ENCODE results near the gene B3GNT3. TPM values are rescaled to one million over a fixed set of nuclear protein-coding genes. Genes with fewer than 3 reads are reported as not detected.

The B3GNT3 gene
- total and polyA plus RNA-seq, 2 of the 13 experiments (the other 11 are each of a cell fraction or from before 2014, with no cell fraction given) = 0.86 to 4.0 TPM

DNA sequence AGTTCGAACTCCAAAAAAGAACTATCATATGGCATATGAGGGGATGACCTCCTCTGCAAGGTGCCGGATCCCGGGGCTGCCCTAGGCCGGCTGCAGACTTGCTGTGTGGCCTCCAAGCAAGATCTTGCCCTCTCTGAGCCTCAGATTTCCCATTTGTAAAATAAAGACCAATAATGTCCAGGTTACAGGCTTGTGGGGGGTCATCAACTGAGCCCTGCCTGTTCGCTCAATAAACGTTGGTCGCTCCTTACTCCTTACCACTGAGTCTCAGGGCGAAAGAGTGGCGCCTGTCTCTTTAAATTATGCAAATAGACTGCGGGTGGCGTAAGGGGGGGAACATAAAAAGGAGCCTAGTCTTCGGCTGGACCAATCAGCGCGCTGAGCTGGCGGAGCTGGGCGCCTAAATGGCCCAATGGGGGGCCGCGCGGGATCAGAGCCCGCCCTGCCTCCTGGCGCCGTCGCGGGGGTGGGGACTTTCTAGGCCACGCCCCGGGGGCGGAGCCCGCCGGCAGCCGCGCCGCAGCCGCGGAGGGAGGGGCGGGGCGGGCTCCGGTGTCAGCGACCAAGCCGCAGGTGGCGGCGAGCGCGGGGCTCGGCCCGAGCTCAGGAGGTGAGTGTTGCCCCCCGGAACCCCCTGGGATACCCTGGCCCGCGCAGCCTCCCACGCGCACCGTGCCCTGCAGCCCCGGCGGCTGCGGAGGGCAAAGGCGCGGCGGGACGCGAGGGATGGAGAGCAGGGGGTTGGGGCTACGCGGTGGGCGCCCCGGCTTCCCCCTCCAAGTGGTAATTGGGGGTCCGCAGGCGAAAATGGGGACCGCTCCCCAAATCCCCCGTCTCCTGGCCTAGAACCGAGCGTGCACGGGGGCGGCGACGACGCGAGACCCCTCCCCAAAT lies 47.5 kb upstream of the B3GNT3 start (continued):
- TF ChIP-seq PATZ1 (CRISPR knock-in tag; IDR thresholded peaks at IDR 0.05) (peak; percentile 72), ELK4 (CRISPR knock-in tag; IDR thresholded peaks at IDR 0.05; ENCODE audit: borderline replicate concordance) (no peak)

GRCh38 chr19:17748884-17749638 lies 45.9 kb upstream of the B3GNT3 start:
- POLR2A ChIA-PET = no interaction called here
- BruUV-seq (replicated peaks) = no TSS peak
- Histone ChIP-seq H3K79me2 (ENCODE audit: insufficient read depth, low read length) (no peaks in the 10 kb centered on the region), H3K27ac (ENCODE audit: extremely low read length, insufficient read depth, low read length) (no peak overlapping the region), H3K4me2 (ENCODE audit: low read depth, low read length) (peak overlapping the region; percentile 82), H3K36me3 (replicated peaks in 1 of 2; ENCODE audit: control insufficient read depth in 1 of 2, insufficient read depth in 2 of 2, low read length in 2 of 2) (no peaks in the 10 kb centered on the region), H3K27me3 (ENCODE audit: control insufficient read depth in 1 of 2, insufficient read depth in 2 of 2, low read length in 2 of 2) (no peaks in the 10 kb centered on the region), H3K4me3 (replicated peaks in 1 of 3; ENCODE audit: insufficient read depth in 1 of 3, low read depth in 2 of 3, low read length in 3 of 3) (peak overlapping the region in 1 of 3 experiments; percentile 42; a peak in 1 of 6 replicates), H2AFZ (ENCODE audit: low read length) (no peak overlapping the region), H3K9ac (ENCODE audit: insufficient read depth, low read depth, low read length) (no peak overlapping the region), H3K9me3 (ENCODE audit: low read length) (no peaks in the 10 kb centered on the region), H4K20me1 (ENCODE audit: insufficient read depth, low read length) (no peaks in the 10 kb centered on the region), H3K4me1 (ENCODE audit: insufficient read depth, low read length) (peaks cover 60% of the 10 kb centered on the region)
- 73% methylated on average over 6 of the region's 6 CpGs for WGBS (ENCODE audit: low lambda C conversion rate)
- intact Hi-C loops (cut with micrococcal nuclease; ENCODE audit: unreplicated experiment) (no loop called here), in situ Hi-C loops (cut with HindIII; ENCODE audit: extremely low pct_ligation_motif_present, low pct_unique_long_range_greater_than_20kb) (no loop called here)
- no peak for DNase-seq (ENCODE audit: low spot score)
- CTCF ChIA-PET (ENCODE audit: low intra/inter-chr PET ratio, low total read pairs) = no interaction called here
- no peak for FAIRE-seq
- no peak for ATAC-seq
- TF ChIP-seq MATR3 (CRISPR knock-in tag; IDR thresholded peaks at IDR 0.05) (no peak), SIX1 (CRISPR knock-in tag; IDR thresholded peaks at IDR 0.05; ENCODE audit: borderline replicate concordance) (no peak), ZMYM3 (CRISPR knock-in tag; IDR thresholded peaks at IDR 0.05) (peak; percentile 90), NFIB (CRISPR knock-in tag; IDR thresholded peaks at IDR 0.05; ENCODE audit: borderline replicate concordance) (no peak), SRSF4 (IDR thresholded peaks at IDR 0.05; ENCODE audit: low read depth, low read length, poor library complexity, severe bottlenecking) (no peak)
- TF ChIP-seq, protein P1, sequence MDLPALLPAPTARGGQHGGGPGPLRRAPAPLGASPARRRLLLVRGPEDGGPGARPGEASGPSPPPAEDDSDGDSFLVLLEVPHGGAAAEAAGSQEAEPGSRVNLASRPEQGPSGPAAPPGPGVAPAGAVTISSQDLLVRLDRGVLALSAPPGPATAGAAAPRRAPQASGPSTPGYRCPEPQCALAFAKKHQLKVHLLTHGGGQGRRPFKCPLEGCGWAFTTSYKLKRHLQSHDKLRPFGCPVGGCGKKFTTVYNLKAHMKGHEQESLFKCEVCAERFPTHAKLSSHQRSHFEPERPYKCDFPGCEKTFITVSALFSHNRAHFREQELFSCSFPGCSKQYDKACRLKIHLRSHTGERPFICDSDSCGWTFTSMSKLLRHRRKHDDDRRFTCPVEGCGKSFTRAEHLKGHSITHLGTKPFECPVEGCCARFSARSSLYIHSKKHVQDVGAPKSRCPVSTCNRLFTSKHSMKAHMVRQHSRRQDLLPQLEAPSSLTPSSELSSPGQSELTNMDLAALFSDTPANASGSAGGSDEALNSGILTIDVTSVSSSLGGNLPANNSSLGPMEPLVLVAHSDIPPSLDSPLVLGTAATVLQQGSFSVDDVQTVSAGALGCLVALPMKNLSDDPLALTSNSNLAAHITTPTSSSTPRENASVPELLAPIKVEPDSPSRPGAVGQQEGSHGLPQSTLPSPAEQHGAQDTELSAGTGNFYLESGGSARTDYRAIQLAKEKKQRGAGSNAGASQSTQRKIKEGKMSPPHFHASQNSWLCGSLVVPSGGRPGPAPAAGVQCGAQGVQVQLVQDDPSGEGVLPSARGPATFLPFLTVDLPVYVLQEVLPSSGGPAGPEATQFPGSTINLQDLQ (CRISPR knock-in tag; IDR thresholded peaks at IDR 0.05) = no peak
- TF ChIP-seq, protein P2, sequence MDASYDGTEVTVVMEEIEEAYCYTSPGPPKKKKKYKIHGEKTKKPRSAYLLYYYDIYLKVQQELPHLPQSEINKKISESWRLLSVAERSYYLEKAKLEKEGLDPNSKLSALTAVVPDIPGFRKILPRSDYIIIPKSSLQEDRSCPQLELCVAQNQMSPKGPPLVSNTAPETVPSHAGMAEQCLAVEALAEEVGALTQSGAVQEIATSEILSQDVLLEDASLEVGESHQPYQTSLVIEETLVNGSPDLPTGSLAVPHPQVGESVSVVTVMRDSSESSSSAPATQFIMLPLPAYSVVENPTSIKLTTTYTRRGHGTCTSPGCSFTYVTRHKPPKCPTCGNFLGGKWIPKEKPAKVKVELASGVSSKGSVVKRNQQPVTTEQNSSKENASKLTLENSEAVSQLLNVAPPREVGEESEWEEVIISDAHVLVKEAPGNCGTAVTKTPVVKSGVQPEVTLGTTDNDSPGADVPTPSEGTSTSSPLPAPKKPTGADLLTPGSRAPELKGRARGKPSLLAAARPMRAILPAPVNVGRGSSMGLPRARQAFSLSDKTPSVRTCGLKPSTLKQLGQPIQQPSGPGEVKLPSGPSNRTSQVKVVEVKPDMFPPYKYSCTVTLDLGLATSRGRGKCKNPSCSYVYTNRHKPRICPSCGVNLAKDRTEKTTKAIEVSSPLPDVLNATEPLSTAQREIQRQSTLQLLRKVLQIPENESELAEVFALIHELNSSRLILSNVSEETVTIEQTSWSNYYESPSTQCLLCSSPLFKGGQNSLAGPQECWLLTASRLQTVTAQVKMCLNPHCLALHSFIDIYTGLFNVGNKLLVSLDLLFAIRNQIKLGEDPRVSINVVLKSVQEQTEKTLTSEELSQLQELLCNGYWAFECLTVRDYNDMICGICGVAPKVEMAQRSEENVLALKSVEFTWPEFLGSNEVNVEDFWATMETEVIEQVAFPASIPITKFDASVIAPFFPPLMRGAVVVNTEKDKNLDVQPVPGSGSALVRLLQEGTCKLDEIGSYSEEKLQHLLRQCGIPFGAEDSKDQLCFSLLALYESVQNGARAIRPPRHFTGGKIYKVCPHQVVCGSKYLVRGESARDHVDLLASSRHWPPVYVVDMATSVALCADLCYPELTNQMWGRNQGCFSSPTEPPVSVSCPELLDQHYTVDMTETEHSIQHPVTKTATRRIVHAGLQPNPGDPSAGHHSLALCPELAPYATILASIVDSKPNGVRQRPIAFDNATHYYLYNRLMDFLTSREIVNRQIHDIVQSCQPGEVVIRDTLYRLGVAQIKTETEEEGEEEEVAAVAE (CRISPR knock-in tag; IDR thresholded peaks at IDR 0.05; ENCODE audit: borderline replicate concordance) = no peak

Measured in HepG2 (cell line).